HEK293 (cell line): ENCODE measurements around the gene PCDH8.

Source experiments
- CTCF ChIP-seq: fragments of 450-650 bp; formaldehyde crosslinking; IDR thresholded peaks from 2 replicates; pipeline ENCODE4 v1.5.1; 2016; ENCODE audit warnings: missing biosample characterization, missing genetic modification characterization
- ZNF112 ChIP-seq: fragments of 450-650 bp; formaldehyde crosslinking; IDR thresholded peaks from 2 replicates; pipeline ENCODE4 v1.5.0; 2017; ENCODE audit warnings: missing biosample characterization, missing genetic modification characterization
- TF ChIP-seq, protein P1 (sequence below): fragments of 450-650 bp; formaldehyde crosslinking; IDR thresholded peaks from 2 replicates; pipeline ENCODE4 v1.5.1; 2017; ENCODE audit warnings: missing biosample characterization, missing genetic modification characterization

GRCh38 chr13:52810526-52810925 is 37.9 kb downstream of the PCDH8 start:
- TF ChIP-seq, protein P1, sequence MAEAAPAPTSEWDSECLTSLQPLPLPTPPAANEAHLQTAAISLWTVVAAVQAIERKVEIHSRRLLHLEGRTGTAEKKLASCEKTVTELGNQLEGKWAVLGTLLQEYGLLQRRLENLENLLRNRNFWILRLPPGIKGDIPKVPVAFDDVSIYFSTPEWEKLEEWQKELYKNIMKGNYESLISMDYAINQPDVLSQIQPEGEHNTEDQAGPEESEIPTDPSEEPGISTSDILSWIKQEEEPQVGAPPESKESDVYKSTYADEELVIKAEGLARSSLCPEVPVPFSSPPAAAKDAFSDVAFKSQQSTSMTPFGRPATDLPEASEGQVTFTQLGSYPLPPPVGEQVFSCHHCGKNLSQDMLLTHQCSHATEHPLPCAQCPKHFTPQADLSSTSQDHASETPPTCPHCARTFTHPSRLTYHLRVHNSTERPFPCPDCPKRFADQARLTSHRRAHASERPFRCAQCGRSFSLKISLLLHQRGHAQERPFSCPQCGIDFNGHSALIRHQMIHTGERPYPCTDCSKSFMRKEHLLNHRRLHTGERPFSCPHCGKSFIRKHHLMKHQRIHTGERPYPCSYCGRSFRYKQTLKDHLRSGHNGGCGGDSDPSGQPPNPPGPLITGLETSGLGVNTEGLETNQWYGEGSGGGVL, result no peak
- no peak for TF ChIP-seq ZNF112
- TF ChIP-seq CTCF (tag by site-specific recombination), result no peak
